KG1 (cell line): ENCODE data around the gene NOX1.

Experiments
- DNase-seq: peaks from one replicate; lab custom pipeline; 2025; lab: John Stamatoyannopoulos, UW

The NOX1 gene

GRCh38 chrX:100874325-100874724 lies at the start of gene NOX1:
Gene NOX1, minus strand, starts transcription at chrX:100874359. Its CDS starts 220 bp downstream, at chrX:100874139.
- DNase-seq, result no peak

DNA sequence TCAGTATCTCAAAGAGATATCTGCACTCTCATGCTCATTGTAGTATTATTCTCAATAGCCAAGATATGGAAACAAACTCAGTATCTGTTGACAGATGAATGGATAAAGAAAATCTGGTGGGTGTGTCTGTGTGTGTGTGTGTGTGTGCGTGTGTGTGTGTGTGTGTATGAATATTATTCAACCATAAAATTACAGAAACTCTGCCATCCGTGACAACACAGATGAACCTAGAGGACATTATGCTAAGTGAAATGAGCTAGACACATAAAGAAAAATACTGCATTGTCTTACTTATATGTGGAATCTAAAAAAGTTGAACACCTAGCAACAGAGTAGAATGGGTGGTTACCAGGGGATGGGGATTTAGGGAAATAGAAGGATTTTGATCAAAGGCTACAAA lies 41.4 kb upstream of the NOX1 start:
- DNase-seq, result no peak

DNA sequence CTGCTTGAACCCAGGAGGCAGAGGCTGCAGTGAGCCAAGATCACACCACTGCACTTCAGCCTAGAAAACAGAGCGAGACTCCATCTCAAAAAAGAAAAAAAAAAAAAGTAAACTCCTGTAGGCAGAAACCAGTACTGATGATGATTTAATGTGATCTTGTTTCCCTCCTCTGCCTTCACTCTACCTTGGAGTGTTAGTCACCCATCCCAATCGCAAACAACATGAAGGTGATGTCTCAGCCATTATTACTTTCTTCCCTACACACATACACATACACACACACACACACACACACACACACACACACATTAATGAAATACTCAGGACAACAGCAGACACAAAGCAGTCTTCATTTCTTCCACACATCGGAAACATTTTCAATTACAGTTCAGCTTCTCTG lies 39.0 kb upstream of the NOX1 start:
- DNase-seq, result no peak

- no peak for DNase-seq
Observed at GRCh38 chrX:100911731-100912130, 37.6 kb upstream of the NOX1 start.

DNA sequence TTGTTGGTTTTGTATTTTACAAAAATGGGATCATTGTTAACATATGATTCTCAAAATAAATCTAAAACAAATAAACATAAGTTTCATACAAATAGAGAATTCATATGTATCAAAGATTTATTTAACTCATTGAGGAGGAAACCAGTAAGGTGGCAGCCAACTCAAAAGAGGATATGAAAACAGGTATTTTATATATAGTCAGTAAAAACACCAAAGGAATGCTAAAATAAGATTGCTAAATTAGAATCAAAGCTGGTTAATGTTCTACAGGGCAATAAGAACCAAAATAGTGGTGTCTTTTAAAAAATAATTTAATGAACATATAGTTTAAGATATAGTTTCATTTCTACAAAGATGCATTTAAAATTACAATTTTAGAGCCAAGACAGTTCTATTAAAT lies 31.5 kb upstream of the NOX1 start:
- no peak for DNase-seq

DNA sequence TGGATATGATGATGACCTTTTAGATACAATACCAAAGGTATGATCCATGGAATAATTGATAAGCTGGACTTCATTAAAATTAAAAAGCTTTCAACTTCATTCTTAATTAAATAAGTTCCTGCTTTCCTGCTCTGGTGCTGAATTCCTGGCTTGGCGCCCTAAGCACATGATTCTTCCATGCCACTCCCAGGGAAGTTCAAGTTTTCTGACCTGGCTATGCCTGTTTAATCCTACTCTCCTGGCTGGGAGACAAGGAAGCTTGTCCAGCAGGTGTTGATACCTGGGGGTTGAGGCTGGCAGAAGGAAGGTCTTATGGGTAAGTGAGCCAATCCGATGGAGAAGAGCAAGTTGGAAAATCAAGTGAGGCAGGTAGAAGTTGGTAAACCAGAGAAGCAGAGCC lies 30.3 kb upstream of the NOX1 start:
- no peak for DNase-seq

GRCh38 chrX:100895365-100896075 lies 21.4 kb upstream of the NOX1 start:
- DNase-seq, result no peak

DNA sequence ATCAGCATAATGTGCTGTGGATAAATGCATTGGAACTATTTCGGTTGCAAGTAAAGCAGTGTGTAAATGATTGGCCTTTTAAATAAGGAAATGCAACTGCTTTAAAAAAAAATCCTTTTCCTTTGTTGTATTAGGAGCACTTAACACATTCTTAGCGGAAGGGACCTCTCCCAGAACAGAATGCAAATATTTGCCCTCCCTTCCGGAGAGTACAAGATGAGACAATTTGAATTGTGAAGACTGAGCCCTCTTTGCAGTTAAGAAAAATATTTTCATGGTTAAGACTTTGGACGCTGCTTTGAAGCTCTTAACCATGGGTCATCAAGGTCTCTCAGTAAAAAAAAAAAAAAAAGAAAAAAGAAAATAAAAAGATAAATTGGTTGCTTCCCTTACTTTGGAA lies 9.5 kb upstream of the NOX1 start:
- DNase-seq, result no peak

DNA sequence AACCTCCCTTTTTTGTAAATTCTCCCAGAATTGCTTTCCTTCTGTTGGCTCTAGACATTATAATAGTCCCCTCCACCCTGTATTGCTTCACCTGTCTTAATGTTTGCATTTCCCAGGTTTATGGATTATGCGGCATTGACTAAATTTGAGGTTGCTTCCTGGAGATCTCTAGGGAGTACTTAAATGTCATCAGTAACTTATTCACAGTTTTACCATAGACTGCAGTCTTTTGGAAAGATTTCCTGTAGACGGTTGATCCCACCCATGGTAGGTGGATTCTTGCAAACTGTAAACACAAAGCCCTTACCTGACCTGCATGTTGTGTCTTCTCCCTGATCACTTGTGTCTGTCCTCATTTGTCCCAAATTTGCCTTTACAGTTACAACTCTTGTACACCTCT lies 6.2 kb upstream of the NOX1 start:
- DNase-seq, result no peak

- no peak for DNase-seq
Observed at GRCh38 chrX:100871594-100872560, 2.3 kb downstream of the NOX1 start.

GRCh38 chrX:100870527-100870926 lies 3.6 kb downstream of the NOX1 start:
- DNase-seq, result no peak

- no peak for DNase-seq
Observed at GRCh38 chrX:100868273-100868672, 5.9 kb downstream of the NOX1 start.

DNA sequence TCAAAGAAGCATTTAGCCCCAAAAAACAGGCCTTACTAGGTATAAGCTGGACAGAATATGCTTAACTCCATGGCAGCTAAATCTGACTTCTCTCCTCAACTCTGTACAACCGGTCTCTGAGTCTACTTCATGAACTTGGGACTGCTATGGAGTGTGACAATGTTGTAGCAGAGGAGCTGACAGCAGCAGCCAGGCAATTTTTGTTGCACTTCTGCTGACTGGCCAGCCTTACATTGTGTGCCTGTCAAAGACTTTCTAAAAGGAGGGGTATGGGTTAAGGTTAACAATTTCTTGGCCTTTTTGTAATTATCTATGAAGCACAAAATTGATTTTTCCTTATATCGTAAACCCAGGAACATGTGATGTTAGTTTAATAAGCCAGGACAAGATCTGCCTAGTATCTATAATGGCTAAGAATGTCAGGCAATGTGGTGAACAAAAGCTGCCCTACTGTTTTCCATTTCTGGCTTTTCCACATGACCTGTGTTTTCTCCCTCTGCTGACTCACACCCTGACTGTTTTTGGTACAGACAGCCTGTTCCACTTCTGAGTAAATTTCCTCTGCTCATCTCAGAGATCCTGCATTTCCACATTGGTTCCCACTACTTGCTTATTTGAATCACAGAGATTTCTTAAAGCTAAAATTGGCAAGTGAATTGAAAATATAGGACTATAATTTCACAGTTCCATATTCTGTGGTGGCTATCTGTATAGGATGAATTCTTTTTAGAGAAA lies 9.3 kb downstream of the NOX1 start:
- DNase-seq, result no peak

GRCh38 chrX:100863326-100863864 lies 10.8 kb downstream of the NOX1 start:
- DNase-seq, result no peak

DNA sequence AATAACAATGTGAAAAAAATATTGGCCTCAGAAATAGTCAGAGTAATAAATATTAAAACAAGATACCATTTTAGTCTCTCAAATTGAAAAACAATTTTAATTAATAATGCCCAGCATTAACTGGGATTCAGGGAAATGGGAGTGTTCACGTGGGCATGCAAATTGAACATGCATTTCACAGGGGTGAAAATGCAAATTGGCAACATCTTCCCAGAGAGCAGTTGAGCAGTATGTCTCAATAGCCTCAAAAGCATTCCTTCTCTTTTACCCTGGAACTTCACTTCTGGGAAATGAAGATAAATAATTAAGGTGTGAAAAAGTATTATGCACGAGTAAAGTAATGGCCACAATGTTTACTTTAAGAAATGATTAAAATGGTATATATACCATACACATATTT lies 21.3 kb downstream of the NOX1 start:
- DNase-seq, result no peak

- no peak for DNase-seq
Observed at GRCh38 chrX:100850317-100850716, 23.8 kb downstream of the NOX1 start.

GRCh38 chrX:100831219-100831946 lies 42.8 kb downstream of the NOX1 start:
- DNase-seq, result no peak

DNA sequence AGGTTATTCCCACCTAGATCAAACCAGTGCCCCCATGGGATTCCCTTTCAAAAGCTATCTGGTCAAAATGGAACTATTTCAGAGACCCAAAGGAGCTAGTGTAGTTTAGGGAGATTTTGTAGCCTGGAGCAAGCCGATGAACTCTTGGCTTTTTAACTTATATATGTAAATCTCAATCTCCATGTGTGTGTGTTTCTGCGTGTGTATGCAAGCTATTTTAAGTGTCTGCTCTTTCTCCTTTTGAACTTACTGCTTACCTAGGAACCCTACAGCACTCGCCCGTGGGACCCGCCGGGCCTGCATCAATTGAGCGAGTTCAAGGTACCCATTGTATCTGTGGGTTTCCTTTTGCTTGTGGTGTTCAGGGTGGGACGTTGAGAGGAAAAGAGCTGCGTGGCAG lies 43.6 kb downstream of the NOX1 start:
- no peak for DNase-seq

- no peak for DNase-seq
Observed at GRCh38 chrX:100830143-100830542, 44.0 kb downstream of the NOX1 start.

- no peak for DNase-seq
Observed at GRCh38 chrX:100829730-100830129, 44.4 kb downstream of the NOX1 start.

- peak; percentile 75 for DNase-seq
Observed at GRCh38 chrX:100819837-100820666, 54.1 kb downstream of the NOX1 start, which contains the start of gene CSTF2. Gene CSTF2, plus strand, starts transcription at chrX:100820391. Its CDS starts 26 bp downstream, at chrX:100820417.
